PC-3 (cell line): ENCODE measurements around the gene PAMR1. TPM values are rescaled to one million over a fixed set of nuclear protein-coding genes. Genes with fewer than 3 reads are reported as not detected.

ENCODE experiments used
- ATAC-seq: fragments of 200-7000 bp; cut with Tn5 transposase; 2 replicates; pipeline ENCODE4 v1.9.1; 2020; ENCODE audit warnings: mild to moderate bottlenecking, moderate library complexity
- BruUV-seq: library from RNA; stranded (reverse); fragments of 400-500 nt; replicated peaks from 2 replicates; lab custom pipeline; 2021; lab: Mats Ljungman, UMichigan
- CTCF ChIA-PET: fragments of 300-600 bp; sonication (Branson Sonifier 250); formaldehyde crosslinking; loops from one replicate; lab custom pipeline; 2022; ENCODE audit warnings: antibody characterized with exemption; lab: Charles Lee
- POLR2A ChIA-PET: fragments of 300-600 bp; sonication (Branson Sonifier 250); formaldehyde crosslinking; loops from one replicate; lab custom pipeline; 2022; ENCODE audit warnings: antibody characterized with exemption; ENCODE audit not compliant: unreplicated experiment; lab: Charles Lee
- DNase-seq: peaks from one replicate; pipeline ENCODE4 v3.0.0-alpha.2; 2015
- H2AFZ ChIP-seq: fragments of 300-600 bp; sonication (generic); 2 replicates; pipeline ENCODE4 v1.6.0; 2016; ENCODE audit warnings: antibody characterized with exemption, low read length
- H3F3A ChIP-seq: fragments of 300-600 bp; sonication (generic); one replicate; pipeline ENCODE4 v1.6.0; 2017; ENCODE audit warnings: antibody characterized with exemption, low read length, control low read depth, mild to moderate bottlenecking; ENCODE audit not compliant: unreplicated experiment
- H3K27ac ChIP-seq: fragments of 300-600 bp; sonication (generic); 2 replicates; pipeline ENCODE4 v1.5.1; 2016; ENCODE audit warnings: mild to moderate bottlenecking, low read length
- H3K27me3 ChIP-seq: fragments of 300-600 bp; sonication (generic); 2 replicates; pipeline ENCODE4 v1.6.1; 2016; ENCODE audit warnings: low read length, mixed read lengths
- H3K36me3 ChIP-seq: fragments of 300-600 bp; sonication (generic); 2 replicates; pipeline ENCODE4 v1.6.1; 2016; ENCODE audit warnings: low read depth, mixed run types, low read length, mixed read lengths
- H3K4me1 ChIP-seq: fragments of 300-600 bp; sonication (generic); 2 replicates; pipeline ENCODE4 v1.5.1; 2016; ENCODE audit warnings: low read length; ENCODE audit not compliant: insufficient read depth
- H3K4me2 ChIP-seq: fragments of 300-600 bp; sonication (generic); 2 replicates; pipeline ENCODE4 v1.6.0; 2016; ENCODE audit warnings: low read length
- H3K4me3 ChIP-seq: fragments of 300-600 bp; sonication (generic); 2 replicates; pipeline ENCODE4 v1.5.1; 2016; ENCODE audit warnings: mild to moderate bottlenecking, low read length, mixed read lengths
- H3K79me2 ChIP-seq: fragments of 300-600 bp; sonication (generic); 2 replicates; pipeline ENCODE4 v1.6.1; 2017; ENCODE audit warnings: low read length, mixed read lengths
- H3K9ac ChIP-seq: fragments of 300-600 bp; sonication (generic); 2 replicates; pipeline ENCODE4 v1.6.0; 2016; ENCODE audit warnings: mild to moderate bottlenecking, low read length
- H3K9me2 ChIP-seq: fragments of 300-600 bp; sonication (generic); replicated peaks from 2 replicates; pipeline ENCODE4 v1.6.1; 2016; ENCODE audit warnings: mixed run types, low read length, mixed read lengths
- H3K9me3 ChIP-seq: fragments of 300-600 bp; sonication (generic); 2 replicates; pipeline ENCODE4 v1.6.1; 2016; ENCODE audit warnings: low read length, mixed read lengths
- H4K20me1 ChIP-seq: fragments of 300-600 bp; sonication (generic); 2 replicates; pipeline ENCODE4 v1.6.1; 2016; ENCODE audit warnings: low read length, mixed read lengths
- CTCF ChIP-seq: fragments of 300-600 bp; sonication (generic); conservative IDR thresholded peaks from 2 replicates; pipeline ENCODE4 v1.5.1; 2017; ENCODE audit warnings: antibody characterized with exemption, low read depth, mild to moderate bottlenecking, low read length
- EZH2 ChIP-seq: fragments of 300-600 bp; sonication (generic); IDR thresholded peaks from one replicate; pipeline ENCODE4 v1.6.1; 2017; ENCODE audit warnings: antibody characterized with exemption, mild to moderate bottlenecking, low read length; ENCODE audit not compliant: unreplicated experiment
- EZH2phosphoT487 ChIP-seq: fragments of 300-600 bp; sonication (generic); IDR thresholded peaks from 2 replicates; pipeline ENCODE4 v1.6.1; 2018; ENCODE audit warnings: mild to moderate bottlenecking, antibody characterized with exemption, low read length, borderline replicate concordance
- intact Hi-C: fragments of 100-400 bp; cut with micrococcal nuclease; formaldehyde crosslinking; loops from 2 replicates; pipeline ENCODE4 v1.9.0; 2023
- total RNA-seq: library from RNA; depleted of rRNA; stranded (reverse); fragments of >200 nt; gene quantifications from 2 replicates; pipeline ENCODE4 v1.2.3, GENCODE V29; 2014

The PAMR1 gene
- total RNA-seq, 1 experiment from 2014 or later: not detected

GRCh38 chr11:35391922-35392688 lies 133.3 kb downstream of the PAMR1 start:
- Histone ChIP-seq H3K4me3 (peak overlapping the region; percentile 58), H4K20me1 (no peaks in the 10 kb centered on the region), H3K9ac (peak overlapping the region; percentile 36), H3F3A (no peaks in the 10 kb centered on the region), H3K36me3 (no peaks in the 10 kb centered on the region), H3K4me1 (peaks cover 21% of the 10 kb centered on the region), H3K27me3 (no peaks in the 10 kb centered on the region), H2AFZ (0 out of 2 replicates have a peak overlapping the region, but pooled peaks have one; percentile 31), H3K4me2 (peak overlapping the region; percentile 84), H3K9me3 (no peaks in the 10 kb centered on the region), H3K79me2 (no peaks in the 10 kb centered on the region), H3K9me2 (no peaks in the 10 kb centered on the region), H3K27ac (peak overlapping the region; percentile 80)
- ChIA-PET CTCF (interaction anchor here (0.6 to 1.4 kb wide), 5 partner anchors 11 to 467 kb away, joined by 3 to 7 read pairs (median 3); no protein-coding TSS in a partner anchor), POLR2A (interaction anchor here (0.6 to 1.1 kb wide), 2 partner anchors 213 to 218 kb away, joined by 3 read pairs; no protein-coding TSS in a partner anchor)
- DNase-seq (peak; percentile 81), ATAC-seq (peak; percentile 62)
- no TSS peak for BruUV-seq
- intact Hi-C loops: loop anchor here (1.0 to 10.0 kb wide), 8 partner anchors 55 to 807 kb away; no protein-coding TSS in a partner anchor
- TF ChIP-seq CTCF: peak; percentile 96
- TF ChIP-seq EZH2: no peak
- TF ChIP-seq EZH2phosphoT487: no peak

- TF ChIP-seq EZH2phosphoT487 (no peak), CTCF (no peak), EZH2 (no peak)
- DNase-seq: peak; percentile 92
- H3K9me3 ChIP-seq: no peaks in the 10 kb centered on the region
- peak overlapping the region; percentile 84 for H3K4me2 ChIP-seq
- H3K4me1 ChIP-seq: peaks cover 21% of the 10 kb centered on the region
- no peaks in the 10 kb centered on the region for H3F3A ChIP-seq
- peak overlapping the region; percentile 58 for H3K4me3 ChIP-seq
- no peaks in the 10 kb centered on the region for H3K27me3 ChIP-seq
- intact Hi-C loops: loop anchor here (5.0 to 10.0 kb wide), 5 partner anchors 54 to 806 kb away; no protein-coding TSS in a partner anchor
- no peaks in the 10 kb centered on the region for H4K20me1 ChIP-seq
- peak overlapping the region; percentile 36 for H3K9ac ChIP-seq
- peak overlapping the region; percentile 31; the same call in 1 of the 2 replicates for H2AFZ ChIP-seq
- ChIA-PET POLR2A (interaction anchor here (1.1 kb wide), 1 partner anchor 212 kb away, joined by 3 read pairs; no protein-coding TSS in a partner anchor), CTCF (interaction anchor here (0.6 to 1.4 kb wide), 3 partner anchors 93 to 466 kb away, joined by 3 to 7 read pairs (median 3); no protein-coding TSS in a partner anchor)
- no peaks in the 10 kb centered on the region for H3K9me2 ChIP-seq
- H3K36me3 ChIP-seq: no peaks in the 10 kb centered on the region
- no peaks in the 10 kb centered on the region for H3K79me2 ChIP-seq
- peak overlapping the region; percentile 80 for H3K27ac ChIP-seq
- BruUV-seq: no TSS peak
- ATAC-seq: peak; percentile 87
Observed at GRCh38 chr11:35390737-35391682, 134.4 kb downstream of the PAMR1 start.
